Measurements from ENCODE around the gene TSPAN17.

DNA sequence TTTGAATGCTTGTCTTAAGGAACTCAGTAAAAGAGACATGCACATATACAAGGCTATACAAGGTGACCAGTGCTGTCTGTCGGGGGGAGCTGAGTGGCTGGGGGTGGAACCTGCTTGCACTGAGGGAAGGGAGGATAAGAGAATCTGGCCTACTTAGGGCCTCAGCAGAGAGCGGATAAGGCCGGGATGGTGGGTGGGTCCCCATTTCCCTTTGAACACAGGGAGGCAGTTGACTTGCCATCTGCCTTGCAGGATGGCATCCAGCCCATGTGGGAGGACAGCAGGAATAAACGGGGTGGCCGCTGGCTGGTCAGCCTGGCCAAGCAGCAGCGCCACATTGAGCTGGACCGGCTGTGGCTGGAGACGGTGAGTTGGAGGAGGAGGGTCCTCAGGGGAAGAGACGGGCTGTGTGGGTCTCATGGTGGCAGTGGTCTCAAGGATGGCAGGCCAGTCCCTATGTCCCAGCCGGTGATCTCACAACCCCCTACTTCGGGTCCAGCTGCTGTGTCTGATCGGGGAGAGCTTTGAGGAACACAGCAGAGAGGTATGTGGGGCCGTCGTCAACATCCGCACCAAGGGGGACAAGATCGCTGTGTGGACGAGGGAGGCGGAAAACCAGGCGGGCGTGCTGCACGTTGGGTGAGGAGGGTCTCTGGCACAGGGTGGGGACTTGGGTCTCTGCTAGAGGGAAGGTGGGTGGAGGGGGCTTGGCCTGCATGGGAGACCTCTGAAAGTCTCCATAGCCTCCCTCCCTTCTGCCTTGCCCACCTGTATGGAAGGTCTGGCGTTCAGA lies 2.2 kb upstream of the TSPAN17 start:
- no peak for TF ChIP-seq POLR2A (IDR thresholded peaks at IDR 0.05)
- TF ChIP-seq, protein P1, sequence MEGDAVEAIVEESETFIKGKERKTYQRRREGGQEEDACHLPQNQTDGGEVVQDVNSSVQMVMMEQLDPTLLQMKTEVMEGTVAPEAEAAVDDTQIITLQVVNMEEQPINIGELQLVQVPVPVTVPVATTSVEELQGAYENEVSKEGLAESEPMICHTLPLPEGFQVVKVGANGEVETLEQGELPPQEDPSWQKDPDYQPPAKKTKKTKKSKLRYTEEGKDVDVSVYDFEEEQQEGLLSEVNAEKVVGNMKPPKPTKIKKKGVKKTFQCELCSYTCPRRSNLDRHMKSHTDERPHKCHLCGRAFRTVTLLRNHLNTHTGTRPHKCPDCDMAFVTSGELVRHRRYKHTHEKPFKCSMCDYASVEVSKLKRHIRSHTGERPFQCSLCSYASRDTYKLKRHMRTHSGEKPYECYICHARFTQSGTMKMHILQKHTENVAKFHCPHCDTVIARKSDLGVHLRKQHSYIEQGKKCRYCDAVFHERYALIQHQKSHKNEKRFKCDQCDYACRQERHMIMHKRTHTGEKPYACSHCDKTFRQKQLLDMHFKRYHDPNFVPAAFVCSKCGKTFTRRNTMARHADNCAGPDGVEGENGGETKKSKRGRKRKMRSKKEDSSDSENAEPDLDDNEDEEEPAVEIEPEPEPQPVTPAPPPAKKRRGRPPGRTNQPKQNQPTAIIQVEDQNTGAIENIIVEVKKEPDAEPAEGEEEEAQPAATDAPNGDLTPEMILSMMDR (IDR thresholded peaks at IDR 0.05), result no peak
